Measurements from ENCODE around the gene GNL2. TPM values are rescaled to one million over a fixed set of nuclear protein-coding genes. Genes with fewer than 3 reads are reported as not detected.

GNL2 gene
- total and polyA plus RNA-seq, 7 donors: 29.6 to 104 (median 51.4) TPM

DNA sequence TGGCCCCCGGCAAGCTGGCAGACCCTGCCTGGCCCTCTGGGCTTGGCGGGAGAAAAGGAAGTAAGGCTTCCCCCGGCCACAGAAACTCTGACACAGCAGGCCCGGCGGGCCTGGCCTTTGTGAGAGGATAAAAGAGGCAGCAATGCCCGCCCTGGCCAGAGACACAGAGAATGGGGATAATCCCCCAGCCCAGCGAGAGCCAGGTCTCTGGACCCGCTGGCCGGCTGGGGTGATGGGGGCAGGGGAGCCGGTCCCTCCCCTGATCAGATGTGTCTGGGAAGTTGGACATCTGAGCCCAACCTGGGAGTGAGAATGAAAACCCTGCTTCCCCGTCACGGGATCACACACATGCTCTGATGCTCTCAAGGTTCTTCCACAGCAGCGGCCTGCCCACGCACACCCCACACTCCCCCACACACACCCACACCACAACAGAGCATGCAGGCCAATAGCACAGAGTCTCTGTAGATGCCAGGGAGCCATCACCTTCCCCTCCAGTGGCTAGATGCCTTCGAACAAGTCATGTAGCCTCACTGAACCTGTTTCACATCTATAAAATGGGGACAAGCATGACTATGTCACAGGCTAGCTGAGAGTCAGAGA, 34.8 kb upstream of the GNL2 start:
- no peak for DNase-seq
- Histone ChIP-seq H3K27me3 (ENCODE audit: insufficient read depth in 3 of 3, low read length in 2 of 3) (peaks cover 0 to 81% (median 43%) of the 10 kb centered on the region in 3 donors), H3K4me3 (no peak overlapping the region), H3K36me3 (ENCODE audit: insufficient read depth in 1 of 2, low read depth in 1 of 2) (no peaks in the 10 kb centered on the region), H3K9me3 (no peaks in the 10 kb centered on the region), H3K4me1 (no peaks in the 10 kb centered on the region), H3K27ac (no peak overlapping the region)
- intact Hi-C loops (cut with DNase I): no loop called here
- ATAC-seq: no peak
- TF ChIP-seq, protein P1, sequence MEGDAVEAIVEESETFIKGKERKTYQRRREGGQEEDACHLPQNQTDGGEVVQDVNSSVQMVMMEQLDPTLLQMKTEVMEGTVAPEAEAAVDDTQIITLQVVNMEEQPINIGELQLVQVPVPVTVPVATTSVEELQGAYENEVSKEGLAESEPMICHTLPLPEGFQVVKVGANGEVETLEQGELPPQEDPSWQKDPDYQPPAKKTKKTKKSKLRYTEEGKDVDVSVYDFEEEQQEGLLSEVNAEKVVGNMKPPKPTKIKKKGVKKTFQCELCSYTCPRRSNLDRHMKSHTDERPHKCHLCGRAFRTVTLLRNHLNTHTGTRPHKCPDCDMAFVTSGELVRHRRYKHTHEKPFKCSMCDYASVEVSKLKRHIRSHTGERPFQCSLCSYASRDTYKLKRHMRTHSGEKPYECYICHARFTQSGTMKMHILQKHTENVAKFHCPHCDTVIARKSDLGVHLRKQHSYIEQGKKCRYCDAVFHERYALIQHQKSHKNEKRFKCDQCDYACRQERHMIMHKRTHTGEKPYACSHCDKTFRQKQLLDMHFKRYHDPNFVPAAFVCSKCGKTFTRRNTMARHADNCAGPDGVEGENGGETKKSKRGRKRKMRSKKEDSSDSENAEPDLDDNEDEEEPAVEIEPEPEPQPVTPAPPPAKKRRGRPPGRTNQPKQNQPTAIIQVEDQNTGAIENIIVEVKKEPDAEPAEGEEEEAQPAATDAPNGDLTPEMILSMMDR (IDR thresholded peaks at IDR 0.05): no peak
- WGBS, 3 donors: 28 to 32% (median 32%) methylated on average over 15 of the region's 15 CpGs

DNA sequence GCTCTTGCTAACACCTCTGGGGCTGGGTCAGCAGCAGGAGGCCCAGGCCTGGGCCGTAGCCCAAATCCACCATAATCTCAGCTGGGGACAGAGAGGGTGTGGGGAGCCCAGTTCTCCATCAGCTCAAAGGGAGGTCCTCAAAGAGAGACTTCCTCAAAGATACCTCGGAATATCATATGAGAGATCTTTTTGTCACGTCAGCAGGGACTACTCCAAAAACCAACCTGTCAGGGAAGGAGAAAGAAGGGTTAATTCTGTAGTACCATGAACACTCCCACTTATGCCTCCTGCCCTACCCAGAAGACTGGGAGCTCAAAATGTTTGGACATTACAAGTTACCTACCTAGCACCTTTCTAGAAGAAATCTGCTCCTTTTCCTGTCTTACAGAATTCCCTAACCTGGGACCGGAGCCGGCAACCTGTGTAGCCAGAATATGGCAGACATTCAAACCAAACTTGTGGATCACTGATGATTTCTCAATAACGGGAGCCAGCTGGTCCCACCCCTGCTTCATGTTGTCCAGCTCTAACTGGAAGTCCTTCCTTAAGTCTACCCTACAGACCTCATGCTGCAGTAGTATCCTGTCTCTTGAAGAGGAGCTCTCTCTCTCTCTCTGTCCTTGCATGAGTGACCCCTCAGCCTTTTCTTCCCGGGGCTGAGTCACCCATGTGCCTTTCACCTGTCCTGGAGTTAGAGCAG, 34.1 kb upstream of the GNL2 start:
- intact Hi-C loops (cut with DNase I): no loop called here
- WGBS, 3 donors: 43 to 56% (median 44%) methylated on average over 7 of the region's 7 CpGs
- H3K4me3 ChIP-seq: no peak overlapping the region

DNA sequence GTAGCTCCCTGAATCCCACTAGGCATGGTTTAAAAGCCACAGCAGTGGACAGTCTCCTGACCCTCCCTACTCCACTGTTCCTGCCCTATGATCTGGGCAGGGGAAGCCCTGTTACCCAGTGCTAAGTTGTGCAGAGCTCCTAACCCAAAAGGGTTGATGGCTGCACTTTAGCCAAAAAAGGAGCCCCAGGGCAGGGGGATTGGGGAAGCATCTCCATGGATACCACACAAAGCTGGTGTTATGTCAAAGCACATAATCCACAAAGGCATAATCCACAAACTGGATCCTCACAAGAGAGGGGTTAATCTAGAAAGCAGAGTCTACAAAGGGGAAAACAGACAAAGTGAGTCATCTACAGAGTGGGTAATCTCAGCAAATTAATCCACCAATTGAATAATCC, 33.3 kb upstream of the GNL2 start:
- no peak overlapping the region for H3K27ac ChIP-seq
- no peaks in the 10 kb centered on the region for H3K4me1 ChIP-seq
- H3K4me3 ChIP-seq: no peak overlapping the region
- intact Hi-C loops (cut with DNase I): no loop called here
- ATAC-seq: no peak
- peaks cover 0 to 79% (median 41%) of the 10 kb centered on the region in 3 donors for H3K27me3 ChIP-seq (ENCODE audit: insufficient read depth in 3 of 3, low read length in 2 of 3)
- TF ChIP-seq, protein P1 (IDR thresholded peaks at IDR 0.05): no peak
- H3K9me3 ChIP-seq: no peaks in the 10 kb centered on the region
- DNase-seq: no peak
- no peaks in the 10 kb centered on the region for H3K36me3 ChIP-seq (ENCODE audit: insufficient read depth in 1 of 2, low read depth in 1 of 2)

More for the DNA sequence above, 34.1 kb upstream of the GNL2 start:
- peaks cover 0 to 79% (median 42%) of the 10 kb centered on the region in 3 donors for H3K27me3 ChIP-seq (ENCODE audit: insufficient read depth in 3 of 3, low read length in 2 of 3)
- DNase-seq: no peak
- no peaks in the 10 kb centered on the region for H3K9me3 ChIP-seq
- no peak overlapping the region for H3K27ac ChIP-seq
- no peaks in the 10 kb centered on the region for H3K36me3 ChIP-seq (ENCODE audit: insufficient read depth in 1 of 2, low read depth in 1 of 2)
- no peak for ATAC-seq
- TF ChIP-seq, protein P1 (IDR thresholded peaks at IDR 0.05): no peak
- H3K4me1 ChIP-seq: no peaks in the 10 kb centered on the region

DNA sequence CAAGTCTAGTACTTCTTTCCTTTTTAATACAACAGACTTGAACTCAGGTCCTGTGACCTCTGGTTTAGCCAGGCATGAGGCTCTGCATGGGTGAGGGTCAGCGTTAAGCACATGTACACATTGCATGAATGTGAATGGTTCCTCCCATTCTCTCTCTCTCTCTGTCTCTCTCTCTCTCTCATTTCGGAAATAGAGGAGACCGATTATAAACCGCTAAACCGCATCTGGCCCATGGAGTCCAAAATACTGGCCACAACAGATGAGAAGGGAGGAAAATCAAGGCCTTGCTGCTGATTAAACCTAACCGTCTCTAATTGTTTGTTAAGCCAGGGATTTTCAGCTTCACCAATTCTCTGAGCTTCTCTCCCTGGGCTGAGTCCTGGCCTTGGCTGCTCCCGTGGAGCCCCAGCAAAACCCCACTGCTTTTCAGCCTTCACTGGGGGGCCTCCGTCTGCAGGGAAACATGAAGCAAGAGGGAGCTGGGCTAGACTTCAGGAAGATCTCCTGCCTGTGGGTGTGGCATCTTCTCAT, 32.4 kb upstream of the GNL2 start:
- H3K9me3 ChIP-seq: no peaks in the 10 kb centered on the region
- WGBS, 3 donors: 39 to 46% (median 40%) methylated on average over 8 of the region's 8 CpGs
- TF ChIP-seq, protein P1 (IDR thresholded peaks at IDR 0.05): no peak
- no peak overlapping the region for H3K27ac ChIP-seq
- ATAC-seq (no peak), DNase-seq (no peak)
- intact Hi-C loops (cut with DNase I): no loop called here
- H3K4me3 ChIP-seq: no peak overlapping the region
- H3K27me3 ChIP-seq (ENCODE audit: insufficient read depth in 3 of 3, low read length in 2 of 3): peaks cover 0 to 71% (median 33%) of the 10 kb centered on the region in 3 donors
- H3K36me3 ChIP-seq (ENCODE audit: insufficient read depth in 1 of 2, low read depth in 1 of 2): no peaks in the 10 kb centered on the region
- H3K4me1 ChIP-seq: no peaks in the 10 kb centered on the region
